NCI-H1436 treated with DMSO at 0.1 percent for 48 hours (cell line): Measurements from ENCODE around the gene RERE.

Source experiments
- DNase-seq: peaks from one replicate; lab custom pipeline; 2025; lab: John Stamatoyannopoulos, UW

The RERE gene

DNA sequence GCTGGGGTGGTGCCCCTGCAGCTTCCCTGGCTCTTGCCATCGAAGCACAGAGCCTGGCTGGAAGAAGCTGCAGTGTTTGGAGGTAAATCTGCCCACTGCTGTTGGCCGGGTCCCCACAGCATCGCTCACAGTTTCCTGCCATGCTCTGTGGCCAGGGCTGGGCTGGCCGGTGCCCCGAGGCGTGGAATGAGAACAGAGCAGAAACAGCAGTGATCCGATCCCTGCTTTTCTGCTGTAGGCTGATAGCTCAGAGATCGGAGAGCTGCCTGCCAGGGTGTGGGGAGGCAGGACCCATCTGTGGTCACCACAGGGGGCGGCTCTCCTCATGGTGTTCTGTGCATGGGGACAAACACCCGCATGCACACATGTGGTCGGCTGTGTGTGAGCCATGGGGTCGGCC is 488.0 kb downstream of the RERE start:
- no peak for DNase-seq

DNA sequence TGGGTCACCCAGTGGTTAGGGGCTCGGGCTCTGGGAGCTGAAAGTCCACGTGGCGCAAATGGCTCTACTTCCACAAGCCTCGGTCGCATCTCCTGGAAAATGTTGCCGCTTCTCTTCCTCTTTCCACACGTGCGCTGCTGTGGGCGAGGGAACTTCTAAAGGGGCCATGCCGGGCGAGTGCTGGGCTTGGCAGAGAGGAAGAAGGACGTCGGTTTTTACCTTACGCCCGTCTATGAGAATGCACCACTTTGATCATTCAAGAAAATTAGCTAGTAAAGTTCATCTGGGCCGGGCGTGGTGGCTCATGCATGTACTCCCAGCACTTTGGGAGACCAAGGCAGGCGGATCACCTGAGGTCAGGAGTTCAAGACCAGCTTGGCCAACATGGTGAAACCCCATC is 489.2 kb downstream of the RERE start:
- no peak for DNase-seq

DNA sequence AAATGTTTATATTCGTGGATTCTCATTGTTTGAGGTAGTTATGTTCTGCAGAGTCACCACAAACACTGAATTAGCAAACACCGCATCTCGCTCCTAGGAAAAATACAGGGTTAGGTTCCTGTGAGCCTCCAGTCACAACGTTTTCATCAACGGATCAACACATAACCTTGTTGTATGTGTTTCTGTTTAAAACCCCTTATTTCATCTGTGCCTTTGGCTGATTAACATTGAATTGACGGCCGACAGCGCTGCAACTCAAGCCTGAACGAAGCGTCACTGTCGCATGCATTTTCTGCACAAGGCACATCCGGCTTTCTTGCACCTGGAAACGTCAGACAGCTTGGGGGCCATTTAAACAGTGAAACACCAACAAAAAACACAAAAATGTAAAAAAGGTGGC is 491.2 kb downstream of the RERE start:
- no peak for DNase-seq

DNA sequence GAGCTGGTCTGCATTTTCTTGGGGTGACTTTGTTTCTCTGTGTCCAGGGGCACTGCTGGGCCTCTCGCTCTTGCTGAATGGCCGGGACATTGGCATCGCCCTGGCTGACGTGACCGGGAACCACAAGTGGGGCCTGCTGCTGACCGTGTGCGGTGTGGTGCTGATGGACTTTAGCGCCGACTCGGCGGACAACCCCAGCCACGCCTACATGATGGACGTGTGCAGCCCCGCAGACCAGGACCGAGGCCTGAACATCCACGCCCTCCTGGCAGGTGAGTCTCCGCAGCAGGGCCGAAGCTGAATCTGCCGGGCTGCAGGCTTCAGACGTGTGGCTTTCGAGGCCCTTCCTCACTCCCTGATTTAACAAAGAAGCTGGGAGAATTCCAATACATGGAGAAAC is 491.7 kb downstream of the RERE start:
- no peak for DNase-seq

DNA sequence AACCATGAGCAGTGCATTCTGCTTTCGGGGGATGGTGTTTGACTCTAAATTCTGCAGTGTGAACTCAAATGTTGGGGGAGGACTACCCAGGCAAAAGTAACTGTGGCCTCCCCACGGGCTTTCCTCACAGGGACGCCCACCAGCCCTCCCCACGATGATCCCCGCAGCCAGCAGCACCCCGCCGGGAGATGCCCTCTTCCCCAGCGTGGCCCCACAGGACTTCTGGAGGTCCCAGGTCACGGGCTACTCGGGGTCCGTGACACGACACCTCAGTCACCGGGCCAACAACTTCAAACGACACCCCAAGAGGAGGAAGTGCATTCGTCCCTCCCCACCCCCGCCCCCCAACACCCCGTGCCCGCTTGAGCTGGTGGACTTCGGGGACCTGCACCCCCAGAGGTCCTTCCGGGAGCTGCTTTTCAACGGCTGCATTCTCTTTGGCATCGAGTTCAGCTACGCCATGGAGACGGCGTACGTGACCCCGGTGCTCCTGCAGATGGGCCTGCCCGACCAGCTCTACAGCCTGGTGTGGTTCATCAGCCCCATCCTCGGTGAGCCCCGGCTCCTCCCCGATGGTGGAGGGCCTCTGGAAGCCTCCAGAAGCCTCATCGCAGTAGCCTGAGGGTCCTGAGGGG is 493.1 kb downstream of the RERE start:
- no peak for DNase-seq

DNA sequence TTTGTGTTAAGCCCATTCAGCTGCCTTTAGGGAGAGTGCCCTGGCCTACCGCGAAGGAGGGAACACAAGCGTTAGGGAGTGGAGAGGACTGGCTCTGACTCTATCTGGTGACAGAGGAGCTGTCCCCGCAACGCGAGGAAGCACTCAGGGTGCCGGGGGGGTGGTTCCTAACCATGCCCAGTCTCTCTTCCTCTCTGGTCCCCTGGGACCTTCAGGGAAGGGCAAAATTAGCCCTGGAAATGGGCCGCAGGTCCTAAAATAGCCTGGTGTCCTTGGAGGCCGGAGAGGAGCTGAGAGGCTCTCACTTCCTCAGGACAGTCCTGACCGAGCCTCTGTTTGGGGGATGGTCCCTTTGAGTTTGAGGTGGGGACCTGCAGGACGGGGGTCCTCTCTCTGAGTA is 493.7 kb downstream of the RERE start:
- no peak for DNase-seq

DNA sequence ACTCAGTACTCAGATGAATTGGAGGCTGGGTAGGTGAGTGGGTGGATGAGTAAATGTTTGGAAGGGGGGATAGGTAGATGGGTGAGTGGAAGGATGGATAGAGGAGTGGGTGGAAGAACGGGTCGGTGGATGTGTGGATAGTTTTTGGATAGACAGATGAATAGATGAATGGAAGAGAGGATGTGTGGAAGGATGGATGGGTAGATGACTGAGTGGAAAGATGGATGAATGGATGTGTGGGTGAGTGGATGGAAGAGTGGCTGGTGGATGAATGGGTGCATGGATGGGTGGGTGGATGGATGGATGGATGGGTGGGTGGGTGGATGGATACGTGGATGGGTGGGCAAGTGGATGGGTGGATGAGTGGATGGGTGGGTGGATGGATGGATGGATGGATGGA is 495.8 kb downstream of the RERE start:
- DNase-seq = no peak

DNA sequence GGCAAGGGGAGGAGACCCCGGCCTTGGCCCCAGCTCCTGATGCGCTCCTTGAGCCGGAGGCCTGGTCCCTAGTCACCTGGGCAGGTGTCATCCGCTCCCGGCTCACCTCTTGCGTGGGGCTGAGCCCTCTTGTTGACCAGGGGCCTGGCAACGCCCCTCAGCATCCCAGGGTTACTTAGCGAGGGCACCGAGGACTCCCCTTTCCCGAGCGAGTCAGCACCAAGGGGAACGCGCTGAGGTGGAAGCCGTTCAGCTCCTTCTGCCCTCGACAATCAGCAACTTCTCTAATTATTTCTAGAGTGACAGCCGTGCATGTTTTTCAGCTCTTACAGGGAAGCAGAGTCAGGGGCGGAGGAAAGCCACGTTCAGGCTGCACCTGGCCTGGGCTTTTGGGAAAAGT is 499.0 kb downstream of the RERE start:
- no peak for DNase-seq

DNA sequence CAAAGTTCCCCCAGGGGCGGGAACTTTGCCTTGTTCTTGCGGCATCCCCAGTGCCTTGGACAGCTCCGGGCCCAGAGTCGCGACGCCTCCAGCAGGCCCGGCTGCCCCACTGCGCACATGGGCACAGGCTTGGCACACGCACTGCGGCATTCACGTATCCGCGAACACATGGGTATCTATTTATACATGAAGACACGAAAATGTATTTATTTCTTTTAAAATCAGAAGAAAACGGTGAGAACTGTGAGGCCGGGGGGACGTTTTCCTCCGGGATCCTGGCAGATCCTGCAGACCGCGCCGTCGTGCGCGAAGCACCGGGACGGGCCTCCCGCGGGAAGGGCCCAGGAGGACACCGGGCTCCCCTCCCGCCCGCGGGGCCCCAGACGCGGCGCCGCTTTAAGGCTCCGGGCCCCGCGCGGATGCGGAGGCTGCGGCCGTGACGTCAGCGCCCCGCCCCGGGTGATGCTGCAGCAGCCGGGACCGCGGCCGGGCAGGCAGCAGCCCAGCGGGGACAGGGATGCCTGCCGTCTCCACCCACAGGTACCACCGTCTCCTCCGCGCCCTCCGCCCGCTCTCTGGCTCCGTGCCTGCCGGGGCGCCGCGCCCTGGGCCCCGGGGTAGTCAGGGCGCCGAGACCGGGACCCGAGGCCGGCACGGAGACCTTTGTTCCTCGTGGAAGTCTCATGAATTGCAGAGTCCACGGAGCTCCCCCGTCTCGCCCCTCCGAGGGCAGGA is 499.6 kb downstream of the RERE start, which contains the start of gene SLC45A1:
Gene SLC45A1 (plus strand): TSS at position 468 of the 735 bp plus-strand sequence. CDS start 6,216 bp downstream, outside the sequence.
- no peak for DNase-seq

DNA sequence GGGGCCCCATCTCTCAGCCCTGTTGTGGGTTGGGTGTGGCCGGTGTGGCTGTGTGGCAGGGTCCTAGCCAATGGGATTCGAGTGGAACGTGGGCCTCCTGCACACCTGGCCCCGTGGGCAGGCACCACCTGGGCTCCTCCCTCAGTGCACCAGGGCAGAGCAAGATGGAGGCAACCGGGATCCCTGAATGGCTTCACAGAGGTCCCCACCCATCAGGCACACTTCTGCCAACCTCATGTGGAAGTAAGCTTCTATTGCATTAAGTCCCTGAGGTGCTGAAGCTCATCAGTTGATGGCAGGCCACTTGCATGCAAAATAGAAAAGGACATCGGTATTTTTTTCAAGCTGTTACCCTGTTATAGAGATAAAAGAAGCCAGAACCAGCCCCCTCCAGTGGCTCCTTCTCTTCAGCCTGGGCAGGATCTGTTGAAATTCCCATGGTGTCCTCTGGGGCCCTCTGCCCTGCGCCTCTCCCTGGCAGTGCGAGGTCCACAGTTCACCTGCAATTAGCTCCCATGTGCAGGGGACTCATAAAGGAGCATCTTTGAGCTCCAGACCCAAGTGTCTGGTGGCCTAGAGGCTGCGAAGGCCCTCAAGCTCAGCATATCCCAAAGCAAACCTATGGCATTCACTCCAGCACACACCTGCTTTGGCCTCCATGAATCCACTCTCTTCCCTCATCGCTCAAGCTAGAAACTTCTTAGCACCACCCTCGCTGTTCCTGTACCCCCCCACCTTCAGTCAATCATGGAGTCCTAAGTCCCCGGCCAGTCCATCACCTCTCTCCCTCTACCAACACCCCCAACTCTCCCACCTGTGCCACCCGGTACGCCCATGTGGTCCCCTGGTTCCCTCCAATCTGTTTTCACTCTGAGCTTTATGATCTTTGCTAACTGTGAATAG is 501.6 kb downstream of the RERE start:
- no peak for DNase-seq

DNA sequence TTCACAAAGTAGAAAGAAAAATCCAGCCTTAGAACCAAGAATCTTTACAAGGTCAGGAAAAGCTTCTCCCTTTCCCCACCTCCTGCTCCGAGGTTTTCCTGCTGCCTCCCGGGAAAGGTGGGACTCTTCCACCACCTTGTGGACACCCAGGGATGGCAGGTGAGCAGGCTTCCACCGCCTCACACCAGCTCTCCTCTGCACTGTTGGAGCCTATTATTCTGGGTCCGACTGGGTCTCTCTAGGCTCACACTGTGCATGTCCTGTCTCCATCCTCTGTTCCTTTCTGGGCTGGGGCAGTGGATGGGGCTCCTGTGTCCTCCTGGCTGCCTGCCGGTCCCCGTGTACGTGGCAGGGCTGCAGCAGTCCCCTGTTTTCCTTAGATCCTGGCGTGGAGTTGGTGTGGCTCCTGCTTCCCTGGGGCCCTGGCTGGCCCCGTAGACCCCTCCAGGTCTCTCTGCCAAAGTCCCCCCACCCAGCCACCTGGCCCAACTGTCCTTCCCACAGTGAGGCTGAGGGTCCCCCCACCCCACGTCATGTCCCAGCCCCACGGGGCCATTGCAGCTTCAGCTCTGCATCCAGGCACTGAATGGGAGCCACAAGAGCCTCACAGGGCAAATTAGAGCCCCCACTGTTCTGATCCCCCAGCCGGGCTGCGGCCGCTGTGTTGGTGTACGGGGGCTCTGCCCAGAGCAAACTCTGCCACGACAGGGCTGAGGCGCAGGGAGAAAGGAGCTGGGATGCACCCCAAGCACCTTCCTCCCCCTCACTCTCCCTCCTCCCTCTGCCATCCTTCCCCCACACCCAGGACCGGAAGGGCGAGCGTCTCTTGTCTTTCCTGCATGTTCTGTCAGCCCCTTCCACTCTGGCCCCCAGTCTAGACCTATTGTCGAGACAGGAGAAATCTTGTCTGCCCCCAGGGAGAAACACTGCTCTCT is 502.8 kb downstream of the RERE start:
- DNase-seq = no peak

DNA sequence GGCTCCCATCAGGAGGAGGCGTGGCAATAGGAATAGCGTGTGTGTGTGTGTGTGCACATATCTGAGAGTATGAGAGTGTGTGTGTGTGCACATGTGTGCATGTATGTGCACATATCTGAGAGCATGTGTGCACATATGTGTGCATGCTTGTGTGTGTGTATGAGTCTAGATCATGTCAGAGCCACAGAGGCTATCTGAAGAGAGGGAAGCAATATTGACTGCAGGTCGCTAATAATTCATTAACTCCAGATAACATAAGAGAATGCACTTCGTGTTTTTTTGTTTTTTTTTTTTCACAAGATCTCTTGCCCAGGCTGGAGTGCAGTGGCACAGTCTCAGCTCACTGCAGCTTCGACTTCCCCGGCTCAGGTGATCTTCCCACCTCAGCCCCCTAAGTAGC is 504.2 kb downstream of the RERE start:
- no peak for DNase-seq

DNA sequence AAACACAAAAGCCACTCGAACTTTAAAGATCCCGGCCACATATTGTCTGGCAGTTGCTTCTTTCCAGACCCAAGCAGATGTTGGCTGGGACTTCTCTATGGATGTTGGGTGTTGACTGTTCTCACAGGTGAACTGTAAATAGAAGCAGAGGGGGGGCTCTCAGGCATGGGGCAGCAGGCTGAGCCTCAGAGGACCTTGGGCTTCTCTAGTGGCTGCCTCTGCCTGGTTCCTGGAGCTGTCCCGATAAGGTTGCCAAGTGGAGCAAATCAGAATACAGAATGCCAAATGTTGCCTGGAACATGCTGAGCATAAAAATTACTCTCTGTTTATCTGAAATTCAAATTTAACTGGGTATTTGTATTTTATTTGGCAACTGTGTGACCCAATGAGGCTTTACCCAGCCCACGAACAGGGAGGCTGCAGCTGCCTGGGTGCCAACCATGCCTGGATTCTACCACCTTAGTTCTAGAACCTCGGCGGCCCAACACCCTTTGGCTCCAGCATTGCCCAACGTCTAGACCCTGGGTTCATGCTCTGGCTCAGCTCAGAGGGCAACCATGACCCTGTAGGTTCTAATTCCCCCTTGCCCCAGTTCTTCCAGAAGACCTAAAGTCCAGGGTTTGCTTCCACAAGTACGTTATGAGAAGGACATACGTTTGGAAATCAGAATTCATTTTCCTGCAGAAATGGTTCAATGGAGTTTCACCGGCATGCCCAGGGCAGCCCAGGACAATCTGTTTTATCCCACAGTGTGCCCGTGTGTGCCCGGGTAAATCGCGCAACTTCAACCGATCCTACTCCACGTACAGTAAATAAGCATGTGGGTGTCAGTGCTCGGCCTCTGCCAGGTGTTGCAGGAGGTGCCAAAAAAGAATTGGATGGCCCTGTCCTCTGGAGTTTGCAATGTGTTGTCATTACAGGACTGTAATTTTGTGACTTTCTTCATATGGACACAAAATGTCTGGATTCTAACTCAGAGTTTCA is 504.9 kb downstream of the RERE start:
- no peak for DNase-seq

DNA sequence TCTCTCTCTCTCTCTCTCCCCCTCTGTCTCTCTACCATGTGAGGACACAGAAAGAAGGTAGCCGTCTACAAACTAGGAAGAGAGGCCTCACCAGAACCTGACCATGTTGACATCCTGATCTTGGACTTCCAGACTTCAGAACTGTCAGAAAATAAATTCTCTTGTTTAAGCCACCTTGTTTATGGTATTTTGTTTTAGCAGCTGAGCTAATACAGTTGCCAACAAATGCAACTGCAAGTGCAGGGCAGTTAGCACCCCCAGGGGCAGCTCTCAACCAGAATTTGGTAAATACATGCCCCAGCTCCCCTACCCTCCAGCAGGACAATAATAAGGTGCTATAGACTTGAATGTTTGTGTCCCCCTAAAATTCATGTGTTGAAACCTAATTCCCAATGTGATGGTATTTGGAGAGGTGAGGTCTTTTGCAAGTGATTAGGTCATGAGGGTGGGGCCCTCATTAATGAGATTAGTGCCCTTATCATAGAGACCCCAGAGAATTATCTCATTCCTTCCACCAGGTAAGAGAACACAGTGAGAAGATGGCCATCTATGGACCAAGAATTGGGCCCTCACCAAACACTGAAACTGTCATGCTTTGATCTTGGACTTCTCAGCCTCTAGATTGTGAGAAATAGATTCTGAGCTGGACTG is 506.2 kb downstream of the RERE start:
- DNase-seq = no peak

DNA sequence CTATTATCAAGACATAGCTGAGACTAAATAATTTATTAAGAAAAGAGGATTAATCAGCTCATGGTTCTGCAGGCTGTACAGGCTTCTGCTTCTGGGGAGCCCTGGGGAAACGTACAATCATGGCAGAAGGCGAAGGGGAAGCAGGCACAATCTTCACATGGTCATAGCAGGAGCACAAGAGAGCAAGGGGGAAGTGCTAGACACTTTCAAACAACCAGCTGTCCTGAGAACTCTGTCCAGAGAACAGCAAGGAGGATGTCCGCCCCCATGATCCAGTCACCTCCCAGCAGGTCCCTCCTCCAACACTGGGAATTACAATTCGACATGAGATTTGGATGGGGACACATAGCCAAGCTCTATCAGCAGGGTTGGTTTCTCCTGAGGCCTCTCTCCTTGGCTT is 509.8 kb downstream of the RERE start:
- no peak for DNase-seq

DNA sequence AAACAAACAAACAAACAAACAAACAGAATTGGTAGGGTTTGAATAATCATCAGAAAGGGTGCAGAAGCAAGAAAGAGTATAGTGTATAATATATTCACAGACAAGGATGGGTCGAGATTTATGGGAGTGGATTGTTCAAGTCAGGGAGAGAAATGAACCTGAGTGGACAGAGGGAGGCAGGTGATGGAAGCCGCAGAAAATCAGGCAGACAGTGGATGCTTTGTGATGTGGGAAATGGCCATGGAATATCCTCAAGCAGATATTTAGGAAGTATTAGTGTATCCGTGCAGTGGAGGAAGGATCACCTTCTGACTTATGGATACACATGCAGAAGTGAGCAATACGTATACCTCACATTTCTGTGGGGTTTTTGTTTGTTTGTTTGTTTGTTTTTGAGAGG is 513.6 kb downstream of the RERE start:
- no peak for DNase-seq

DNA sequence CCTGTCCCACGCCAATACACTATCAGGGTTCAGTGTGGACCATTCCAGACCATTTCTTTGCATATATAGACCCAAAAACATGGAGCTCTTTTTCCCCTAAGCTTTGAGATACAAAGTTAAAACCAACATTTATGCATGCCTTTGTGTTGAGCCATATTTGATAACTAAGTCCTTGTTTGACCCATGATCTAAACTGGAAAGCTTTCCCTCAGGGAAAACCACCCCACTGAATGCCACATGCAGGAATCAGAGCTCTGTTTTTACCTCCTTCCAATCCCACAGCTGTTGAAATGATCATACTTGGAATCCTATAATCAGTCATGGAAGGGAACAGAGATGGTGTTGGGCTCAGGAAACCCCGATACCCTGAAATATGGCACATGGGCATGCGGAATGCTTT is 514.3 kb downstream of the RERE start:
- no peak for DNase-seq
